ENCODE data around the gene TMEM141. TPM values are rescaled to one million over a fixed set of nuclear protein-coding genes. Genes with fewer than 3 reads are reported as not detected.
"Not testable (repeated sequence)": the region's sequence is repeated elsewhere in the genome, so short reads cannot be mapped to it uniquely, and the experiment has no call there.

Gene TMEM141
- total RNA-seq, 1 experiment from 2014 or later, result 44.6 TPM

GRCh38 chr9:136799854-136800657 lies 8.9 kb downstream of the TMEM141 start:
- H3K27me3 ChIP-seq (replicated peaks), result peaks cover 49% of the 10 kb centered on the region
- H3K9me3 ChIP-seq (replicated peaks), result no peaks in the 10 kb centered on the region
- H3K4me1 ChIP-seq (replicated peaks), result no peaks in the 10 kb centered on the region; the same call in 1 of the 2 replicates
- H3K27ac ChIP-seq, result no peak overlapping the region
- H3K36me3 ChIP-seq, result no peaks in the 10 kb centered on the region
- peak; percentile 11 to 64 for DNase-seq (ENCODE audit: low read depth in 1 of 2, low spot score in 2 of 2)
- H3K4me3 ChIP-seq, result no peak overlapping the region

- no peaks in the 10 kb centered on the region for H3K36me3 ChIP-seq
- H3K27me3 ChIP-seq (replicated peaks), result peaks cover 45% of the 10 kb centered on the region
- no peak for DNase-seq (ENCODE audit: low read depth in 1 of 2, low spot score in 2 of 2)
- H3K4me3 ChIP-seq, result no peak overlapping the region
- H3K9me3 ChIP-seq (replicated peaks), result no peaks in the 10 kb centered on the region
- H3K4me1 ChIP-seq (replicated peaks), result peaks cover 7% of the 10 kb centered on the region
- no peak overlapping the region for H3K27ac ChIP-seq
Measured at GRCh38 chr9:136802321-136802720, 11.2 kb downstream of the TMEM141 start.

- H3K9me3 ChIP-seq (replicated peaks); H3K36me3 ChIP-seq; DNase-seq (ENCODE audit: low read depth in 1 of 2, low spot score in 2 of 2); H3K27ac ChIP-seq; H3K4me3 ChIP-seq; H3K4me1 ChIP-seq (replicated peaks): not testable (repeated sequence)
- H3K27me3 ChIP-seq (replicated peaks), result peaks cover 39% of the 10 kb centered on the region
Measured at GRCh38 chr9:136803009-136803550, 11.9 kb downstream of the TMEM141 start.

GRCh38 chr9:136803551-136804508 lies 12.7 kb downstream of the TMEM141 start:
- no peaks in the 10 kb centered on the region for H3K9me3 ChIP-seq (replicated peaks)
- DNase-seq (ENCODE audit: low read depth in 1 of 2, low spot score in 2 of 2), result peak in 1 of 2 experiments; percentile 40
- peaks cover 7% of the 10 kb centered on the region for H3K36me3 ChIP-seq
- H3K4me1 ChIP-seq (replicated peaks), result peaks cover 9% of the 10 kb centered on the region
- H3K27me3 ChIP-seq (replicated peaks), result peaks cover 32% of the 10 kb centered on the region
- no peak overlapping the region for H3K4me3 ChIP-seq
- no peak overlapping the region for H3K27ac ChIP-seq

GRCh38 chr9:136804509-136805206 lies 13.5 kb downstream of the TMEM141 start:
- H3K4me1 ChIP-seq (replicated peaks), result peaks cover 15% of the 10 kb centered on the region
- no peak overlapping the region for H3K27ac ChIP-seq
- H3K27me3 ChIP-seq (replicated peaks), result peaks cover 24% of the 10 kb centered on the region
- H3K9me3 ChIP-seq (replicated peaks), result no peaks in the 10 kb centered on the region
- peaks cover 14% of the 10 kb centered on the region for H3K36me3 ChIP-seq
- no peak overlapping the region for H3K4me3 ChIP-seq
- no peak for DNase-seq (ENCODE audit: low read depth in 1 of 2, low spot score in 2 of 2)

GRCh38 chr9:136805207-136805740 lies 14.1 kb downstream of the TMEM141 start:
- Histone ChIP-seq H3K9me3 (replicated peaks) (no peaks in the 10 kb centered on the region), H3K4me1 (replicated peaks) (peaks cover 15% of the 10 kb centered on the region), H3K27me3 (replicated peaks) (peaks cover 19% of the 10 kb centered on the region), H3K36me3 (peaks cover 20% of the 10 kb centered on the region), H3K4me3 (no peak overlapping the region), H3K27ac (no peak overlapping the region)
- no peak for DNase-seq (ENCODE audit: low read depth in 1 of 2, low spot score in 2 of 2)

- Histone ChIP-seq H3K36me3 (peaks cover 28% of the 10 kb centered on the region), H3K4me3 (no peak overlapping the region), H3K9me3 (replicated peaks) (no peaks in the 10 kb centered on the region), H3K4me1 (replicated peaks) (peaks cover 15% of the 10 kb centered on the region), H3K27ac (no peak overlapping the region), H3K27me3 (replicated peaks) (peaks cover 11% of the 10 kb centered on the region; the same call in 1 of the 2 replicates)
- DNase-seq (ENCODE audit: low read depth in 1 of 2, low spot score in 2 of 2), result no peak
Measured at GRCh38 chr9:136806067-136806466, 14.9 kb downstream of the TMEM141 start.

GRCh38 chr9:136806631-136807201 lies 15.6 kb downstream of the TMEM141 start:
- peaks cover 33% of the 10 kb centered on the region for H3K36me3 ChIP-seq
- DNase-seq (ENCODE audit: low read depth in 1 of 2, low spot score in 2 of 2), result no peak
- no peaks in the 10 kb centered on the region for H3K9me3 ChIP-seq (replicated peaks)
- peak overlapping the region; percentile 98 for H3K4me3 ChIP-seq
- peaks cover 5% of the 10 kb centered on the region; the same call in 1 of the 2 replicates for H3K27me3 ChIP-seq (replicated peaks)
- no peak overlapping the region for H3K27ac ChIP-seq
- H3K4me1 ChIP-seq (replicated peaks), result peaks cover 15% of the 10 kb centered on the region

- Histone ChIP-seq H3K27me3 (replicated peaks) (no peaks in the 10 kb centered on the region), H3K27ac (peak within 1 kb of the TSS; percentile 26; the same call in 1 of the 2 replicates), H3K4me3 (peak within 1 kb of the TSS; percentile 98), H3K9me3 (replicated peaks) (no peaks in the 10 kb centered on the region), H3K36me3 (peaks cover 39% of the 10 kb centered on the region), H3K4me1 (replicated peaks) (peaks cover 15% of the 10 kb centered on the region)
- peak; percentile 70 to 80 for DNase-seq (ENCODE audit: low read depth in 1 of 2, low spot score in 2 of 2)
Measured at GRCh38 chr9:136807281-136808074, 16.3 kb downstream of the TMEM141 start, which contains the start of gene RABL6. Gene RABL6 (plus strand): TSS chr9:136807948. CDS start chr9:136808197, 249 bp downstream.

- Histone ChIP-seq H3K27ac (peak overlapping the region; percentile 26; the same call in 1 of the 2 replicates), H3K9me3 (replicated peaks) (no peaks in the 10 kb centered on the region), H3K27me3 (replicated peaks) (no peaks in the 10 kb centered on the region), H3K4me3 (peak overlapping the region; percentile 98), H3K36me3 (peaks cover 46% of the 10 kb centered on the region), H3K4me1 (replicated peaks) (peaks cover 15% of the 10 kb centered on the region)
- DNase-seq (ENCODE audit: low read depth in 1 of 2, low spot score in 2 of 2), result peak; percentile 34 to 45
Measured at GRCh38 chr9:136808075-136808805, 17.1 kb downstream of the TMEM141 start.

- Histone ChIP-seq H3K4me3 (peak overlapping the region; percentile 98), H3K27me3 (replicated peaks) (no peaks in the 10 kb centered on the region), H3K4me1 (replicated peaks) (peaks cover 15% of the 10 kb centered on the region), H3K36me3 (peaks cover 52% of the 10 kb centered on the region), H3K9me3 (replicated peaks) (no peaks in the 10 kb centered on the region), H3K27ac (no peak overlapping the region)
- DNase-seq (ENCODE audit: low read depth in 1 of 2, low spot score in 2 of 2), result peak in 1 of 2 experiments; percentile 23
Measured at GRCh38 chr9:136808806-136809158, 17.6 kb downstream of the TMEM141 start.
